Measurements from ENCODE around the gene GPC6.
"Not testable (repeated sequence)": the region's sequence is repeated elsewhere in the genome, so short reads cannot be mapped to it uniquely, and the experiment has no call there.

The GPC6 gene

DNA sequence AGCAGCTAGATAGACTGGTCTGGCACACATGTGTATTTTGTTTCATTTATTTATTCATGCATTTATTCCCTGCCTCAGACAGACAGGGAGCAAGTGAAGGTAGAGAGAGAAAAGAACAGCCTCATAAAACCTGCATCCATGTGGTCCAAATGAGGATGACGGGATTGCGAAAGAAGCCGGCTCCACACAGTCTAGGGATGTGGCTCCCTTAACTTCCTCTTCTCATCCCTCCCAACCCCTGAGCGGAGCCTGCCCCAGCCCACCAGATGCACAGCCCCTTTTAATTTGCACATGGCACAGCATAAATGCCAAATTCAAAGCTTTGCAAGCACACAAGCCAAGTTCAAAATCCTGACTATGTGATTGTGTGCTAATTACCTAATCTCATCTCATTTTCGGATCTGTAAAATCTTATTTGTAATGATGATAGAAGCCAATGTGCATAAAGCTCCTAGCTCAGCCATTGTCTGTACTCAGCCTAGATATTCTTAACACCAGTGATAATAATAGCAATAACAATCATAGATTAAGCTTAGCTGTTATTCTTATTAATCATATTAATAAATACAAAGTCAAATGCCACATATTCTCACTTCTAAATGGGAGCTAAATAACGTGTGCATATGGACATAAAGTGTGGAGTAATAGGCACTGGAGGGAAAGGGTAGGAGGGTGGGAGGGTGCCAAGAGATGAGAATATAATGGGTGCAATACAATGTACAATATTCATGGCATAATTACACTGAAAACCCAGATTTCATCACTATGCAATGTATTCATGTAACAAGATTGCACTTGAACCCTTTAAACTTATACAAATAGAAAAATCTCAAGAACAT, 1096.5 kb downstream of the GPC6 start:
- no peak for DNase-seq

DNA sequence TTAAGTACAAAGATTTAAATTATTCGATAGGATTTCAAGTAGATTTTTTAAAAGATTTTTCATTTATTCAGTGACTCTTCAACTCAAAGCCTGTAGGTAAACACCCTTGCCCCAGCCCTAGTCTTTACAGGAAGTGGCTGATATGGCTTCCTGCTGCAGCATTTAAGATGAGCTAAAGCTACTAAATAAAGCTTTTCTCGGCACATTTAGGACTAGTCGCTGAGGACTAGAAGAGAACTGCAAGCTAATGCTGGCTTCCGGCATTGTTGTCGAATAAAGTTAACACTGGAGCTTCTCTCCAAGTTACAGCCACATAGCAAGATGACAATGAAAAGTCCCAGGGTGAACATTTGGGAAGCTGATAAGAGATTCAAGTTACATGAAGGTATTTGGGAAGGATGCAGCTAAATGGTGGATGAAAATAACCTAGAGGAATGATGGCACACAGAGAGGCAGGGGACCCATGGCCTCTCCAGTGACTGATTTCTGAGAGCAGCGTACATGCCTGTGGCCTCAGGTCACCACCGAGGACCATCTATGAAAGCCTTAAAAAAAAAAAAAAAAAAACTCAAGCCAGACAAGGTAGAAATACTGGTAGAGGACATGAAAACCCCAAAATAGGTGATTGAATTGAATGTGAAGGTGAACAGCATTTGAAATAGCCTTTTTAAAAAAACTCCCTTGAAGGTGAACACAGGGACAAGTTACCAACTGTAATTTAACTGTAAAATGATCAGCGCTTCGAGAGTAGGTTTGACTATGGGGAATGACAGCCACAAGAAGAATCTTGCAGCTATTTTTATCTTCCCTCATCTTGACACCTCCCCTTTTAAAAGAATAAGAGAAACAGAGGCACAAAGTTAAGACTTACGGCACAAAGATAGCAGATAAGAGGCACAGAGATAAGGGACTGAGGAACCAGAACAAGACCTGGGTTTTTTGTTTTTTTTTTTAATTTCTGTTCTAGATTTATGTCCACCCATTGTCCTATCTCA, 1097.5 kb downstream of the GPC6 start:
- DNase-seq: no peak

DNA sequence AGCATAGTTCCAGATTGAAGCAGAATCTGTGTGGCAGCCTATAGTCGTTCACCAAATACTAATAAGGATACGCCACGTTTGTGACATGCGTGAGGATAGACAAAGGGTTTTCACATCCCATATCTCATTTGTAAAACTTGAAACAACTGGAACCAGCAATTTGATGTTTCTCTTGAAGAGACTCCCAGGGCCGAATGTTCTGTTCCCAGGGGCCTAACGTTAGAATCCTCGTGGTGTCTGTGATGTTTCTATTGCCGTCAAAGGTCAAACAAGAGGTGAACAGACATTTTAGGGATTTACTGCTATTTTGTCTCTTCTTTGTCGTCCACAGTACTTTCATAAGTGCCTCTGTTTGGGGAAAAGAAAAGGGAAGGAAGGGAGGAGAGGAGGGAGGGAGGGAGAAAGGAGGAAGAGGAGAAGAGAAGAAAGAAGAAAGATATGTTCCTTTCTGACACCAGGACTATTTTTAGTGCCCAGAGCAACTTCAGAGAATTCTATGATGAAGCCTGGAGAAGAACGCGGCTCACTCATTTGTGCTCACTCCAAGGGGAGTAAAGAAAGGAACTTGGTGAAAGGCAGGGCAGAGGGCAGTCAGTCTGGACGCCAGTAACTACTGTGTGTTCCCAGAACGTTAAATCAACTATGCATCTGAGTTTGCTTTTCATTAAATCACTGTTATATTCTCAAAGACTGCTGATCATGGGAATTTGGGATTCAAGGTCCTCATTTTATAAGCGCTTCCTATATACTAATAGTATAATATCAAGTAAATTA, 1098.3 kb downstream of the GPC6 start:
- DNase-seq: no peak

DNA sequence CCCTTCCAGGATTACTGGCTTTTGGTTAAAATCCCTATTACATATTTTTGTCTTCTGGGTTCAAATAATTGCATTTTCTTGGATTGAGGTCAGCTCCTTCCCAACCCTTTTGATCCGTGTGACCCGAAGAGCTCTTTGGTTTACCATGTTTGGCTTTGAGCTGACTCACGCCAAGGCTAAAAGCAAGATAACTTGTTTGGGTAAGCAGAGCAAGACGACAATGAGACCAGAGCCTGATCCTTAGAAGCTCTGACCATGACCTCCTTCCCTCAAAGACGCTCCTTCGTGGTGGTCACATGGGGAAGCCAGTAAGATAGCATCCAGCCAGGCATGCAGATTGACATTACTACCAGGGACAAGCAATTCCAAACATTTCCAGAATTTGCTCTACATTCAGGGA, 1099.0 kb downstream of the GPC6 start:
- DNase-seq: no peak

DNA sequence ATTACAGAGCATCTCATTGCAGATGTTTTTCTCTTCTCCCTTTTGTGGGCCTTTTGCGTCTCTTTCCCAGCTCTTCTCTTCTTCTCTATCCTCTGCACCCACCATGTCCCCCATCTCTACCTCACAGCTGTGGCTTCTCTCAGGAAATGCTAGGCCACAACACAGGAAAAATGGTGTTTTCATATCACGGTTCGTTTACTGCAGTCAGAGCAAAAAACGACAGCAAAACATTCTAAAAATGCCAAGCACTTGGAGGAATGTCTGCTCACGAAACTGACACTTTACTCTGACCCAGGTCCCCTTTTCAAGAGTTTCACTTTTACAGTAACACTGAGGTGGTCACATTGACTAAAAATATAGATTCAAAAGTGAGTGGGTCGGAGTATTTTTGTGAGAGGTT, 1100.7 kb downstream of the GPC6 start:
- DNase-seq: no peak

DNA sequence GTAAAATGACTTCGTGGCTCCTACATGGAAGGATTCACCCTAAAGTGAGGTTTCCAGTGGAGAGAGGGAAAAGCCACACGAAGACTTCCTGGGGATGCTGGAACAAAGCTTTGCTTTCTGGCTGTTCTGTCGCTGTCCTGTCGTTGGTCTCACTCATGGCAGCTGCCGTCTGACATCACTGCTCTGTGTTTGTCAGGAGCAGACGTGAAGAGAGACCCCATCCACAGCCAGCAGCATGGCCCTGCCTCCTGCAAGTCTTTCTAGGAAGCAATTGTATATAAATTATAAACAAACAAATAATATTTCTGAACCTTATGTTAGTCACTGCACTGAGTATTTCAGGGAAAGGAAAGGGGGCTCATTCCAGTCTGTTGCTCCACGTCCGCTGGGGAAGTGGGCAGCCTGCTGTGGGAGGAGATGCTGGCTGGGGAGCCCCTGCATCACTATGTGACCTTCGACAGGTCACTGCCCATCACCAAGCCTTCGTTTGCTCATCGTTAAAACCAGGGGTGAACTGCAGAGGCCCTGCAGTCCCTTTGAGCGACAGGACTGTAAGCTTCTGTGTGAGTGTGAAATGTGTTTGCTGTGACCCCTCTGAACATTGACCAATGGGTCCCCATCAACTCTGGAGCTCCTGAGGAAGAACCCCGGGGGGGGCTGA, 1101.9 kb downstream of the GPC6 start:
- DNase-seq: no peak

DNA sequence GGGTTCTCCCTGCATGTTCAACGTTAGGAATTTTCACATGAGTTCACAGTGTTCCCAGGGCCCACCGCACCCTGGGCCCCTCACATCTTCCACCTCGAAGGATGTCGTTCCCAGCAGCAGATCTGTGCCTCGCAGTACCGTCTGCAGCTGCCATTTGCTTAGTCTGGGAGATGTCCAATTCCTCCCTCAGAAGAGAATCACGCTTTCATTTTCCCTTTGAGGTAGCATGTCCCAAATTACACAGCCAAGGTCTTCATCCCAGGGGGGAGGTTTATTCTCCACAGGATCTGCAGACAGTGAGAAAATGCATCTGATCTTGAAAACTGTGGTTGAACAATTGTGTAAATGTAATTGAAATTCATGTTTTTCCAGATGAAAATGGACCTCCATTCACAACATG, 1102.7 kb downstream of the GPC6 start:
- DNase-seq: no peak

DNA sequence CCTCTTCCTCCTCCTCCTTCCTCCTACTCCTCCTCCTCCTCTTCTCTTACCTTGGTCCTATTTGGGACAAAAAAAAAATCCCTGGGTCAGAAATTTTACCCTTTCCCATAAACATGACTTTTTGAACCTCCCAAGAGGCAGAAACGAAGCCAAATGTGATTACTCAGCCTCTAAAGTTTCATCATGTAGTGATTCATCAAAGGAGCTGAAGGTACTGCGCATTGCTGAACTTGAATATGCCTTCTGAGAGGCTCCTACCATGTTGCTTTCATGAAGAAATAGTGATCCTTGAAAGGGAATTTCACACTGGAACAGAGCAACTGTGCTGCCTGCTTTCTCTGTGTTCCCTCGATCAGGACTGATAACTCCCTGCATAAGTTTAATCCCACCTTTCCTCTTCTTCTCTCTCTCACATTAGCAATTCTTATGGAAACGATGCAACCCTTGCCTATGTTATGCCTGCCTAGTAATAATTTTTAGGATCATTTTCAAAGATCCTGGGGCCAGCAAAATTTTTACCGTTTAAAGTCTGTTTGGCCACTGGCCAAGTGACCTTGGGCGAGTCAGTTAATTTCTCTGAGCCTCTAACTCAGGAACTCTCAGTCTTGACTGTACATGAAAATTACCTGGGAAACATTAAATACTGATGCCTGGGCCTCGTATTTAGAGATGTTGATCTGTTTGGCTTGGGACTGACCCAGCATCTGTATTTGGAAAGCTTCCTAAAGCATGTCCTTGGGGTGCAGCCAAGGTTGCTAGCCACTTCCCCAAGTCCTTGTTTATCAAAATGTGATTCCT, 1103.3 kb downstream of the GPC6 start:
- DNase-seq: no peak

DNA sequence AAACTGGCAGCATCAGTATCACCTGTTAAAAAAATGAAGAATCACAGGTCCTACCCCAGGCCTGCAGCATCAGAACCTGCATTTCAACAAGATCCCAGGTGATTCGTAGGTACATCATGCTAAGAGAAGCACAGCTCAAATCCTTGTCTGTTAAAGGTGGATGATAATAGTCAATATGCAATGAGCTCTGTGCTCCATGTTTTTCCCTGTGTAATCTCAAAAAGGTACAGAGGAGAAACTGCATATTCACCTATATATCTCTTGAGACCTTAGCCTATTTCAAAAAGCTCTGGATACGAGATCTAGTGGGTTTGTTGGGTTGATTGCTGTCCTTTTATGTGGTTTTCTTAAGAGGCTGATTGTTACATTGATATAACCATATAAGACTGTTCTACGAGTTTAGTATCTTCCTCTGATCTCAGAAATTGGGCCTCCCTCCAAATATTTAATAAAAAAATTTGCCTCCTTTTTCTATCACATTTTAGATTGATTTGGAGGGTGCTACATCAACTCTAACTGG, 1104.0 kb downstream of the GPC6 start:
- DNase-seq: no peak

DNA sequence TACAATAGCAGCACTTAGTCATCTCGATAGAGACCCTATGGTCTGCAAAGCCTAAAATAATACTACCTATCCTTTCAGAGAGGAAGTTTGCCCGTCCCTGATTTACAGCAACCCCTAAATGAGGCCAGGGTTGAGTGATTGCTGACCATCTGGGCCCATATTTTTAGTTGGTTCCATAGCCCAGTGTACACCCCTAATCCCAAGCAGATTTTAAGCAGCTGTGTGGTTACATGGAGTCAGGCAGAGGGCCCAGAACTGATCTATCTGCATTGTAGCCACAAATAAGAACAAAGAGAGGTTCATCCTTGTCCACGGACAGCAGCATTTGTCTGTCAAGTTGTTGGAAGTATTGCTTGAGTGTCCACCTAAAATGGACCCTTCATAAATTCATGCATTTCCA, 1104.7 kb downstream of the GPC6 start:
- DNase-seq: no peak

DNA sequence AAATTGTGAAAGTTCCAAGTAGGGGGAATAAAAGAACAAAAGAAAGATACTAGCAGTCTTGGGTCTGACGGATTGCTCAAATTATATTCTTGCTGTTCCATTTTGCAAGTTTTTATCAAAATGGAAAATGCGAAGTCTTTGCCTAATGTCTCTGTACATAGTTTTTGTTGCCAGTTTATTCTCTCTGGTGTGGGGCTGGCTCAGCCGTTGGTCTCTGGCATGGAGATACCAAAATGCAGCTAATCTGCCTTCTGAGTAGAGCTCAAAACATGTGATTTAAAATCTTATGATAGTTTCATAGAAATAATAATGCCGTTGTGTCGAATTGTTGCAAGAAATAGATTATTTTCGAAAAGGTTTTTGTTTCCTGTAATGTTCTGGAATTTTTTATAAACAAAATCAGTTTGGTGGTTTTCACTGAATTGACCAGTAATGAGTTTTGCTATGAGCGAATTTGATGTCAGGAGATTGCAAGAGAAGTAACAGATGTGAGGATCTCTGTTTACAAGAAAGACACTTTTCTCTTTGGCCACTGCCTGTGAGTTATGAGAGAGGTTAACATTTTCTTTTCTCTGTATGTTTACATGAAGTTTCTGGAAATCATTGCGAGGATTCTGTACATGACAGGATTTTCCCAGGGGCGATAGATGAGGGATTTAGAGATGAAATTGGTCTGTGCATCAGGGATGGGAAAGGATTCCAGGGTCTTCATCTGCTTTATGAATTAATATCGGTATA, 1105.9 kb downstream of the GPC6 start:
- no peak for DNase-seq

DNA sequence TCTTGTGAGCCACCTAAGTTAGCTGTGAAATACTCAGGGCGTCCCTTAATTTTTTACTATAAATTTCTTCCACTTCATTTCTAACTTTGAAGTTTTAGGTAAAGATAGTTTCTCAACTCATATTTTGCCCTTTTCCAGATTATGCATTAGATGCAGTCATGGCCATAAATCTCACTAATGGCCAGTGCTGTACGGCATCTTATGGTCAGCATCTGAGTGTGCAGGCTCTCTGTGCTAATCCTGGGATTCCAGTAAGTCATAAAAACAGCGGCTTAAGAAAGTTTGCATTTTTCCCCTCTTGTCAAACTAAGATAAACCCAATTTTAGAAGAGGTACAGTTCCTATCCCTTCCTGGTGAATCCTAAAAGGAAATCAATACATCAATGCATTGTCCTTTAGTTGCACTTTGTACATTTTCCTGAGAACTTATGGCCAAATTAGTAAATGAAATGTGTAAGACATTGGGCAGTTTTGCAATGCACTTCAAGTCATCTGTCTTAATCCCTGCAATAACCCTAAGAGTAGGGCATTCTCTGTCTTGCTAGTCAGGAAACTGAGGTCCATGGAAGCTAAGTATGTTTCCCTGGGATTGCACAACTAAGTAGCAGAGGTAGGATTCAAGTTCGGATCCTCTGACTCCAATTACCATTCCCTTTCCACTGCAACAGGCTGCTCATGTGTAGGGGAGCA, 1106.7 kb downstream of the GPC6 start:
- no peak for DNase-seq

DNA sequence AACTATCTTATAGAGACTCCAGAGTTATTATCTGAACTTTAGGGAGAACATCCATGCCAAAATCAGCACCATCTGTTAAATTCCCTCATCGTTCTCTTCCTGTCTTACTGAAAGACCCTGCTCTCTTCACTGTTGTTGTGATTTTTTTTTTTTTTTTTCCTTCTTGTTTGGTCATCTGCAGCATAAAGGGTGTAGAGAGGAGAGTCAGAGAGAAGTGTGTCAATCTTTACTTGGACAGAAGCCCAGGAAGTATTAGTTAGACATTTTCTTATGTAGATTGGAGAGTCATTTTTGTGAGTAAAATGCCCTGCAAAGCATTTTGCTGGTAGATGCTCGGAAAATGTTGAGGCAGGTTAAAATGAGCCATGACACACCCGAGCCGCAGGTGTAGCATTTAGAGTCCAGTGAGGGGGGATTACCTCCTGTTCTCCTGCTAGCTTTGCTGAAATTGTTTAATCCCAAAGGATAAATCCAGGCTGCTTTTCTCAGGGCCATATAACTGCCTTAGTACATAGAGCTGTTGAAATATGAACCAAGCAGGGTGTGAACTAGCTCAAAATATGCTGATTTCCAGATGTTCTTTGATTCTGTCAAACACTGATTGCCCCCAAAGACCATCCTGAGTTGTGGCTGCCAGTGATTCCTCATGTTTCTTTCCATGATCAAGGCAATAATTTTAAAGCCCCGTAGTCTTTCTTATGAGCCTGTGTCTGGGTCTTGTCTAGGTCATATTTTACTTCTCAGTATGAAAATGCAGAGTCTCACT, 1109.3 kb downstream of the GPC6 start:
- DNase-seq: no peak

DNA sequence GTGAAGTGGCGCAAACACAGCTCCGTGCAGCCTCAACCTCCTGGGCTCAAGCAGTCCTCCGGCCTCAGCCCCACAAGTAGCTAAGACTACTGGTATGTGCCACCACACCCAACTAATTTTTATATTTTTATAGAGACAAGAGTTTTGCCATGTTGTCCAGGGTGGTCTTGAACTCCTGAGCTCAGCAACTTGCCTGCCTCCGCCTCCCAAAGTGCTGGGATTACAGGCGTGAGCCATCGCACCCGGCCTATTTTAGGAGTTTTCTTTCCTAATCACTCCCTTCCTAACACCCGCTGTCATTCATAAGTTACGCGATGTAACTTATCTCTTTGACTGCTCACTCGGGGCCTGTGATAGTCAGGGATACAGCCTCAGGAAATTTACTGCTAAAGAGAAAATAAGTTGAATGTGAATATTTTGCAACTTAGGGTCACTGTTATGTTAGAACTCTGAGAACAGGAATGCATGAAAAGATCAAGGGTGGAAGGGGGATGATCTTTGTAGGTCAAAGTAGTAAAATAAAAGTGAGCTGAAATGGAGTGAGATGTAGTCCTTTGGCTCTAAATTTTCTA, 1112.6 kb downstream of the GPC6 start:
- DNase-seq: no peak

DNA sequence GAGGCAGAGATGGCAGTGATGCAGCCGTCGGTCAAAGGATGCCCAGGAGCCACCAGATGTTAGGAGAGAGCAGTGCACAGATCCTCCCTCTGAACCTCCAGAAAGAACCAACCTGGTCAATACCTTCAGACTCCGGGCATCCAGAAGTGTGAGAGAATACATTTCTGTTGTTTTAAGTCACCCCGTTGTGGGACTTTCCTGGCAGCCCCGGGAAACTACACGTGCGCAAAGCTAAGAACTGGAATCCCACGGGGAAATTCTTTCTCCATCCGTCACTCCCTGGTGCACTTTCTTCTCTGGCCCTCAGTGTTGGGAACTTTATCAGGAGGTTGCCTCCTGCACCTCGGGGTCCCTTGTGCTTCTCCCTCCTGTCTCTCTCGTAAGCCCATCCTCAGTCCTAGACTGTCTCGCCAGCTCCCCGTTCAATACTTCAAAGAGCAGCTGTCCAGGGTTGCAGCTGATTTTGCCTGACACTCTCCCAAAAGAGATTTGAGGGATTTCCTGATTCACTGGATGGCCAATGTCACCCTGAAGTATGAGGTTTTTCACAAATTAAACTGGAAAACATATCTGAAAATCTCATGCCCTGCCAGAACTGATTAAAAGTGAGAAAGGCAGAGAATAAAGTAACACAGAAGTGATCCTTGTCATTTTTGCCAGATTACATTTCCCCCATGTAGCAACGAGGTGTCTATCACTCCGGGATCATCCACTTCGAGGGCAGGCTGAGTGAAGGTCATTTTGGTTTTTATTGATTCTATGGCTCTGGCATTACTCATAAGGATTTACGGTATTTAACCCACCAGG, 1116.0 kb downstream of the GPC6 start:
- no peak for DNase-seq

DNA sequence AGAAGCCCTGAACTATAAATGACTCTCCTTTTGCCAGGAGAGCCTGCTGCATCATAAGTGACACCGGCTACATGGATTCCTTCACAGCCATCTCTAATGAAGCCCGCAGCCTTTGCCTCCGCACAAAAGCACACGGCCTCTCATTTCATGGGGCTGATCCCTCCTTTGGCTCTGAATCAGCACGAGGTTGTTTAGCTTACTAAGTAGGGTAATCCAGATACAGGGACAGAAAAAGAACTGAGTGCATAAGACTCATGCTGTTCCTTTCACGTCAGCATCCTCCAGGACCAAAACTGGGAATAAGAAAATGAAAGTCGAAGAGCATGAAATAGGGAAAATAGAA, 1116.6 kb downstream of the GPC6 start:
- DNase-seq: no peak

DNA sequence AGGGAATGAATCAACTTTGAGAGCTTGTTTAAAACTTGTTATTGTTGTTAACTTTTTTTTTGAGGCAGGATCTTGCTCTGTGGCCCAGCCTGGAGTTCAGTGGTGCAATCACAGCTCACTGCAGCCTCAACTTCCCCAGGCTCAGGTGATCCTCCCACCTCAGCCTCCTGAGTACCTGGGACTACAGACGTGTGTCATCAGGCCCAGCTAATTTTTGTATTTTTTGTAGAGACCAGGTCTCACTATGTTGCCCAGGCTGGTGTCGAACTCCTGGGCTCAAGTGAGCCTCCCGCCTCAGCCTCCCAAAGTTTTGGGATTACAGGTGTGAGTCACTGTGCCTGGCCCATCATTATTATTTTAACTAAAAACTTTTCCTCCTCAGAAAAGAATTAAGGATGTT, 1117.1 kb downstream of the GPC6 start:
- not testable (repeated sequence) for DNase-seq
